GM19452 (cell line): ENCODE results near the gene PSMD9.
"Not testable (repeated sequence)": the region's sequence is repeated elsewhere in the genome, so short reads cannot be mapped to it uniquely, and the experiment has no call there.

Source experiments
- ATAC-seq: cut with Tn5 transposase; IDR thresholded peaks from one replicate; pipeline ENCODE4 v1.9.1; 2021; ENCODE audit not compliant: unreplicated experiment

The PSMD9 gene

GRCh38 chr12:121917950-121918678, 29.5 kb downstream of the PSMD9 start, which contains the start of gene CFAP251:
CFAP251 (plus strand) TSS chr12:121918592; CDS start chr12:121921306, 2,714 bp downstream.
- ATAC-seq, result peak; percentile 92

- ATAC-seq, result peak; percentile 32
Measured at GRCh38 chr12:121918679-121919038, 30.1 kb downstream of the PSMD9 start.

- no peak for ATAC-seq
Measured at GRCh38 chr12:121921066-121921465, 32.5 kb downstream of the PSMD9 start.

- ATAC-seq, result no peak
Measured at GRCh38 chr12:121925358-121925695, 36.7 kb downstream of the PSMD9 start.

- no peak for ATAC-seq
Measured at GRCh38 chr12:121926874-121927706, 38.5 kb downstream of the PSMD9 start.

GRCh38 chr12:121927813-121928212, 39.2 kb downstream of the PSMD9 start:
- no peak for ATAC-seq

GRCh38 chr12:121929545-121929944, 41.0 kb downstream of the PSMD9 start:
- not testable (repeated sequence) for ATAC-seq

GRCh38 chr12:121930862-121931261, 42.3 kb downstream of the PSMD9 start:
- no peak for ATAC-seq

GRCh38 chr12:121932176-121932536, 43.6 kb downstream of the PSMD9 start:
- ATAC-seq, result no peak

GRCh38 chr12:121932914-121933521, 44.4 kb downstream of the PSMD9 start:
- no peak for ATAC-seq

GRCh38 chr12:121933522-121934308, 45.1 kb downstream of the PSMD9 start:
- ATAC-seq, result no peak

- no peak for ATAC-seq
Measured at GRCh38 chr12:121934309-121934664, 45.7 kb downstream of the PSMD9 start.

GRCh38 chr12:121937654-121938053, 49.1 kb downstream of the PSMD9 start:
- ATAC-seq, result no peak

- ATAC-seq, result no peak
Measured at GRCh38 chr12:121939186-121939585, 50.6 kb downstream of the PSMD9 start.

GRCh38 chr12:121939992-121940766, 51.6 kb downstream of the PSMD9 start:
- no peak for ATAC-seq

- no peak for ATAC-seq
Measured at GRCh38 chr12:121942145-121942718, 53.6 kb downstream of the PSMD9 start.

GRCh38 chr12:121943926-121944325, 55.3 kb downstream of the PSMD9 start:
- no peak for ATAC-seq

- ATAC-seq, result no peak
Measured at GRCh38 chr12:121946313-121947025, 57.9 kb downstream of the PSMD9 start.

GRCh38 chr12:121947981-121948380, 59.4 kb downstream of the PSMD9 start:
- ATAC-seq, result no peak
